ENCODE measurements around the gene SLC30A3. TPM values are rescaled to one million over a fixed set of nuclear protein-coding genes. Genes with fewer than 3 reads are reported as not detected.

Gene SLC30A3
- total RNA-seq, 3 donors from 2014 or later = 0.12 TPM; not detected in 2

DNA sequence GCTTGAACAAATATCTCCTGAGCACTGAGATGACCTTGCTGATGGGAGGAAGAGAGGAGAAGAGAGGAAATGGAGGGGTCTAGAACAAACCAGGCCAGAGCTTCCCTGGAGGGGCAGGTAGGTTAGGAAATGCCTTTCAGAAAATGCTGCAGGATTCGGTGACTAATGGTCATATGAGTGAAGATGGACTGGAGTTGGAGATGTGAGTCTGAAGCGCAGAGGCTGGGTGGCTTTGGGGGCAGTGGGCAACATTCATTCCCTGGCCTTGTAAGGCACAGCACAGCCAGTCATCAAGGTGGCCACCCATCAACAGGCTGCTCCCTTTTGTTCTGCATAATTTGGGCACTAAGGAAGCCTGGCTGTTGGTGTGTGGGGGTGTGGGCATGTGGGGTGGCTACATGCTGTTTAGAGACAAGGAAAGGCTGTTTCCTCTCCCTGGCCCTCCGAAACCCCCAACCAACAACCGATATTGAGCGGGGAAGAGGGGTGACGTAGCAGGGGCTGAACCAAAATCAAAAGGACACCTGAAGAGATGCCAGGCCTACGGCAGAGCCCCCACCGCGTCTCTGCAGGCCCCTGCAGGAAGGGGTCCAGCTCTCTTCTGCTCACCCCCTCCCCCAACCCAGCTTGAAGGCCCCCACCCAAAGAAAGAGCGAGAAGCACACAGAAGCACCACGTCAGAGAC lies 1.5 kb downstream of the SLC30A3 start:
- intact Hi-C loops (cut with DNase I, micrococcal nuclease) = no loop called here
- peaks cover 33% of the 10 kb centered on the region for H3K4me1 ChIP-seq (ENCODE audit: low read depth)
- DNase-seq (no peak), ATAC-seq (no peak)
- TF ChIP-seq, protein P1, sequence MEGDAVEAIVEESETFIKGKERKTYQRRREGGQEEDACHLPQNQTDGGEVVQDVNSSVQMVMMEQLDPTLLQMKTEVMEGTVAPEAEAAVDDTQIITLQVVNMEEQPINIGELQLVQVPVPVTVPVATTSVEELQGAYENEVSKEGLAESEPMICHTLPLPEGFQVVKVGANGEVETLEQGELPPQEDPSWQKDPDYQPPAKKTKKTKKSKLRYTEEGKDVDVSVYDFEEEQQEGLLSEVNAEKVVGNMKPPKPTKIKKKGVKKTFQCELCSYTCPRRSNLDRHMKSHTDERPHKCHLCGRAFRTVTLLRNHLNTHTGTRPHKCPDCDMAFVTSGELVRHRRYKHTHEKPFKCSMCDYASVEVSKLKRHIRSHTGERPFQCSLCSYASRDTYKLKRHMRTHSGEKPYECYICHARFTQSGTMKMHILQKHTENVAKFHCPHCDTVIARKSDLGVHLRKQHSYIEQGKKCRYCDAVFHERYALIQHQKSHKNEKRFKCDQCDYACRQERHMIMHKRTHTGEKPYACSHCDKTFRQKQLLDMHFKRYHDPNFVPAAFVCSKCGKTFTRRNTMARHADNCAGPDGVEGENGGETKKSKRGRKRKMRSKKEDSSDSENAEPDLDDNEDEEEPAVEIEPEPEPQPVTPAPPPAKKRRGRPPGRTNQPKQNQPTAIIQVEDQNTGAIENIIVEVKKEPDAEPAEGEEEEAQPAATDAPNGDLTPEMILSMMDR (IDR thresholded peaks at IDR 0.05) = no peak
- no peaks in the 10 kb centered on the region for H3K36me3 ChIP-seq (ENCODE audit: low read depth)
- no peaks in the 10 kb centered on the region for H3K9me3 ChIP-seq
- no peak overlapping the region for H3K4me3 ChIP-seq

DNA sequence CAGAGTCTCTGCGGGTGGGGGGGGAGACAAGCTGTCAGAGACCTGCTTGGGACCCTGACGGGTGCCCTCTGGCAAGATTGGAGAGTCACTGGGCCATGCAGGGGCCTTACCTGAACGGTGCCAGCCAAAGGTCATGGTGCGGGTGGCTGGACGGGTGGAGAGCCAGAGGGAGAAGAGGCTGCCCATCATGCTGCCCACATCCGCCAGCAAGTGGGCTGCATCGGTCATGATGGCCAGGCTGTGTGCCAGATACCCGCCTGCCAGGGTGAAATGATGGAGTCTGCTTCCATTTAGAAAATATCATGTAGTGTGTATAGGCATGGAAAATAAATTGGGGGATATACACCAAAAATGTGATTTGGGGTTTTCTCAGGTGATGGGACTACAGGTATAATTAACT lies 4.8 kb downstream of the SLC30A3 start:
- Histone ChIP-seq H3K4me3 (no peak overlapping the region), H3K4me1 (ENCODE audit: low read depth) (peaks cover 12% of the 10 kb centered on the region), H3K9me3 (no peaks in the 10 kb centered on the region), H3K36me3 (ENCODE audit: low read depth) (no peaks in the 10 kb centered on the region)
- ATAC-seq = no peak
- TF ChIP-seq, protein P1 (IDR thresholded peaks at IDR 0.05) = no peak
- intact Hi-C loops (cut with DNase I, micrococcal nuclease) = no loop called here
- DNase-seq = no peak

DNA sequence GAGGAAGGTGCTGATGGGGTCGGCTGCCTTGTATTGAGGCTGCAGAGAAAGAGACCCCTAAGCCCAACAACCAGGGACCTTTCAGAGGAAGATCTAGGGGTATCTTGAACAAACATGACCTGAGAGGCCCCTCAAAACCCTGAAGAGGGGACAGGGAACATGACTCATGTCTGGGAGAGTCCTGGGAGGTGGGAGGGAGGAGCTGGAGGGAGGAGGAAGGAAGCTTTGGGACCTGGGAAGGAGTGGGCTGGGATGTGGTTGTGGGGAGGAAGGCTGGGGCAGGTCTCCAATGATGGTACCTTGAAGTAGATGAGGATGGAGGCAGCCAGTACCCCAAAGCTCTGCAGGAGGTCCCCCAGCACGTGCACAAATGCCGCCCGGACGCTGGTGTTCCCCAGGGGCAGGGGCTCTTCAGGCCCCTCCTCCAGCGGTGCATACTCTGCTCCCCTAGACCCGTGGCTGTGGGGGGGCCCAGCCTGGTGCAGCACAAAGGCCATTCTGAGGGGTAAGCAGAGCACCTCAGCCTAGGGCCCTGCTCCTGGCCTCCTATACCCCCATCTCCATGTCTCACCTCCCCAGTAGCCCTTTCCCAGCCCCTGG lies 5.9 kb downstream of the SLC30A3 start:
- H3K4me3 ChIP-seq = no peak overlapping the region
- TF ChIP-seq, protein P1 (IDR thresholded peaks at IDR 0.05) = no peak
- intact Hi-C loops (cut with DNase I, micrococcal nuclease) = no loop called here
- H3K36me3 ChIP-seq (ENCODE audit: low read depth) = no peaks in the 10 kb centered on the region
- DNase-seq = no peak
- peaks cover 2% of the 10 kb centered on the region for H3K4me1 ChIP-seq (ENCODE audit: low read depth)
- ATAC-seq = no peak
- H3K9me3 ChIP-seq = no peaks in the 10 kb centered on the region

DNA sequence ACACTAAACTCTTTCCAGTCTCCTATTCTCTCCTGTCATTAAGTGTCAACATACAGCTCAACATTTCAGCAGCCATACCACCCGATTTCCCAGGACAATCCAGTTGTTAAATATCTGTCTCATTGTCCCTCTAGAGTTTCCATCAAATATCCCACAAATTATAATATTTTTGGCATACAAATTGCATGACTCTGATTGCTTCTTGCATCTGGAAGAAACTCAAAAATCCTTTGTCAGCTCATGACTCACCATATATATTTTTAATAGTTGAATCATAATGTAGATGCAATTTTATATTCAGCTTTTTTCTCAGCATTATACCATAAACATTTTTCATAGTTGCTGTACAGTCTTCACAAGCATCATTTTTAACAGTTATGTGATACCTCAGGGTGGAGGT lies 7.2 kb downstream of the SLC30A3 start:
- intact Hi-C loops (cut with DNase I, micrococcal nuclease) = no loop called here
- TF ChIP-seq, protein P1 (IDR thresholded peaks at IDR 0.05) = no peak
- DNase-seq = no peak
- no peaks in the 10 kb centered on the region for H3K9me3 ChIP-seq
- ATAC-seq = no peak
- no peaks in the 10 kb centered on the region for H3K36me3 ChIP-seq (ENCODE audit: low read depth)
- no peaks in the 10 kb centered on the region for H3K4me1 ChIP-seq (ENCODE audit: low read depth)
- H3K4me3 ChIP-seq = no peak overlapping the region

DNA sequence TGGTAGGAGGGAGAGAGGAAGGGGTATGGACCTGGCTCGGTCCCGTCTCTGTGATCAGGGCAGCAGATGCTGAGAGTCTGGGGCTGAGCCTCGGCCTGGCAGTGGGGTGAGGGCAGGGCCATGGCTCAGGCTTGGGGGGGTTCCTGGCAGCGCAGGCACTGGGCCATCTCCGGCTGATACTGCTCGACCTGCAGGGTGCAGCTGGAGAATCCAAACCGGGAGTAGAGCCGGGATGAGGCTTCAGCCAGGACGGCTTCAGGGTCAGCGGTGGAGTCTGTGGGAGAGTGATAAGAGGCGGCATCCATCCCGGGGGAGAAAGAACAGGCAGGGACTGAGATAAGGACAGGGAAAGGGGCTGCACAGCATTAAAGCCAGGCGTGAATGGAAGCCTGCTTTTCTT lies 7.7 kb downstream of the SLC30A3 start:
- intact Hi-C loops (cut with DNase I, micrococcal nuclease) = no loop called here
- no peak overlapping the region for H3K4me3 ChIP-seq
- ATAC-seq (peak; percentile 5), DNase-seq (no peak)
- TF ChIP-seq, protein P1 (IDR thresholded peaks at IDR 0.05) = no peak
- H3K36me3 ChIP-seq (ENCODE audit: low read depth) = no peaks in the 10 kb centered on the region
- no peaks in the 10 kb centered on the region for H3K4me1 ChIP-seq (ENCODE audit: low read depth)
- no peaks in the 10 kb centered on the region for H3K9me3 ChIP-seq

Measured in mucosa of descending colon (tissue), 3 donors.